ENCODE data around the gene MEIKIN. TPM values are rescaled to one million over a fixed set of nuclear protein-coding genes. Genes with fewer than 3 reads are reported as not detected.

MEIKIN gene
- total and polyA plus RNA-seq, 2 of the 13 experiments (the other 11 are each of a cell fraction or from before 2014, with no cell fraction given), result not detected

GRCh38 chr5:131769961-131770360, 175.5 kb downstream of the MEIKIN start:
- Histone ChIP-seq H3K9me3 (ENCODE audit: low read length) (no peaks in the 10 kb centered on the region), H3K36me3 (replicated peaks in 1 of 2; ENCODE audit: control insufficient read depth in 1 of 2, insufficient read depth in 2 of 2, low read length in 2 of 2) (peaks cover under 1 to 8% of the 10 kb centered on the region in 2 experiments; a peak in 3 of 5 replicates), H3K9ac (ENCODE audit: insufficient read depth, low read depth, low read length) (no peak overlapping the region), H3K27me3 (ENCODE audit: control insufficient read depth in 1 of 2, insufficient read depth in 2 of 2, low read length in 2 of 2) (no peaks in the 10 kb centered on the region), H3K4me1 (ENCODE audit: insufficient read depth, low read length) (peaks cover 24% of the 10 kb centered on the region), H3K4me2 (ENCODE audit: low read depth, low read length) (no peak overlapping the region), H3K4me3 (replicated peaks in 1 of 3; ENCODE audit: insufficient read depth in 1 of 3, low read depth in 2 of 3, low read length in 3 of 3) (no peak overlapping the region), H3K79me2 (ENCODE audit: insufficient read depth, low read length) (peaks cover 97% of the 10 kb centered on the region), H4K20me1 (ENCODE audit: insufficient read depth, low read length) (peaks cover 39% of the 10 kb centered on the region), H2AFZ (ENCODE audit: low read length) (no peak overlapping the region), H3K27ac (ENCODE audit: extremely low read length, insufficient read depth, low read length) (no peak overlapping the region)
- no peak for FAIRE-seq
- WGBS (ENCODE audit: low lambda C conversion rate), result 100% methylated on average over 1 of the region's 1 CpG
- TF ChIP-seq BCL6 (CRISPR knock-in tag; IDR thresholded peaks at IDR 0.05) (0 out of 2 replicates have a peak, but pooled peaks have one; percentile 21), DDIT3 (CRISPR knock-in tag; IDR thresholded peaks at IDR 0.05) (no peak)
- peak; percentile 77 for ATAC-seq
- CTCF ChIA-PET (ENCODE audit: low intra/inter-chr PET ratio, low total read pairs), result no interaction called here
- peak; percentile 31 for DNase-seq (ENCODE audit: low spot score)
- POLR2A ChIA-PET, result interaction anchor here (0.7 kb wide), 1 partner anchor 16 kb away, joined by 3 read pairs; no protein-coding TSS in a partner anchor
- intact Hi-C loops (cut with micrococcal nuclease; ENCODE audit: unreplicated experiment) (no loop called here), in situ Hi-C loops (cut with HindIII; ENCODE audit: extremely low pct_ligation_motif_present, low pct_unique_long_range_greater_than_20kb) (no loop called here)
- BruUV-seq (replicated peaks), result no TSS peak

- Histone ChIP-seq H3K36me3 (replicated peaks in 1 of 2; ENCODE audit: control insufficient read depth in 1 of 2, insufficient read depth in 2 of 2, low read length in 2 of 2) (peaks cover 1 to 13% of the 10 kb centered on the region in 2 experiments; a peak in 3 of 5 replicates), H3K4me1 (ENCODE audit: insufficient read depth, low read length) (peaks cover 22% of the 10 kb centered on the region), H3K9ac (ENCODE audit: insufficient read depth, low read depth, low read length) (no peak overlapping the region), H3K27ac (ENCODE audit: extremely low read length, insufficient read depth, low read length) (no peak overlapping the region), H2AFZ (ENCODE audit: low read length) (no peak overlapping the region), H3K27me3 (ENCODE audit: control insufficient read depth in 1 of 2, insufficient read depth in 2 of 2, low read length in 2 of 2) (no peaks in the 10 kb centered on the region), H3K4me2 (ENCODE audit: low read depth, low read length) (no peak overlapping the region), H3K79me2 (ENCODE audit: insufficient read depth, low read length) (peaks cover 97% of the 10 kb centered on the region), H4K20me1 (ENCODE audit: insufficient read depth, low read length) (peaks cover 38% of the 10 kb centered on the region), H3K9me3 (ENCODE audit: low read length) (no peaks in the 10 kb centered on the region), H3K4me3 (replicated peaks in 1 of 3; ENCODE audit: insufficient read depth in 1 of 3, low read depth in 2 of 3, low read length in 3 of 3) (no peak overlapping the region)
- no peak for DNase-seq (ENCODE audit: low spot score)
- no peak for ATAC-seq
- BruUV-seq (replicated peaks), result no TSS peak
- POLR2A ChIA-PET, result no interaction called here
- in situ Hi-C loops (cut with HindIII; ENCODE audit: extremely low pct_ligation_motif_present, low pct_unique_long_range_greater_than_20kb) (no loop called here), intact Hi-C loops (cut with micrococcal nuclease; ENCODE audit: unreplicated experiment) (no loop called here)
- CTCF ChIA-PET (ENCODE audit: low intra/inter-chr PET ratio, low total read pairs), result no interaction called here
- TF ChIP-seq TCF7L2 (IDR thresholded peaks at IDR 0.05; ENCODE audit: low read depth, low read length), result no peak
- TF ChIP-seq KLF9 (CRISPR knock-in tag; IDR thresholded peaks at IDR 0.05; ENCODE audit: low read depth), result no peak
- no peak for TF ChIP-seq RFX1 (IDR thresholded peaks at IDR 0.05)
- no peak for TF ChIP-seq ETS1 (CRISPR knock-in tag; IDR thresholded peaks at IDR 0.05)
- no peak for TF ChIP-seq PCBP1 (IDR thresholded peaks at IDR 0.05; ENCODE audit: borderline replicate concordance, low read depth, low read length)
- no peak for TF ChIP-seq STAT6 (CRISPR knock-in tag; IDR thresholded peaks at IDR 0.05; ENCODE audit: borderline replicate concordance)
- TF ChIP-seq NFE2L2 (IDR thresholded peaks at IDR 0.05; ENCODE audit: low read length), result no peak
- no peak for TF ChIP-seq MTA1 (CRISPR knock-in tag; IDR thresholded peaks at IDR 0.05; ENCODE audit: borderline replicate concordance)
- no peak for TF ChIP-seq SMAD1 (CRISPR knock-in tag; IDR thresholded peaks at IDR 0.05; ENCODE audit: borderline replicate concordance, low read depth)
- TF ChIP-seq NCOR1 (IDR thresholded peaks at IDR 0.05; ENCODE audit: borderline replicate concordance, low read length), result no peak
- no peak for TF ChIP-seq GATAD1 (CRISPR knock-in tag; IDR thresholded peaks at IDR 0.05)
- no peak for TF ChIP-seq ZNF775 (CRISPR knock-in tag; IDR thresholded peaks at IDR 0.05; ENCODE audit: borderline replicate concordance)
- WGBS (ENCODE audit: low lambda C conversion rate), result 100% methylated on average over 1 of the region's 1 CpG
- FAIRE-seq, result no peak
These were observed 176.1 kb downstream of the MEIKIN start for GRCh38 chr5:131769336-131769735.
